Adrenal gland (tissue), 5 donors: ENCODE results near the gene PAM16.

Experiments used
- POLR2A ChIP-seq, 2 donors: fragments of 450-650 bp; IDR thresholded peaks; one replicate each; pipeline ENCODE4 v1.6.1; 2017; ENCODE audit warnings: antibody characterized with exemption in 2 of 2, mild to moderate bottlenecking in 2 of 2, moderate library complexity in 1 of 2
- TF ChIP-seq, protein P1 (sequence below), 6 experiments: fragments of 450-650 bp in 4 of 6; fragments of 200-600 bp in 2 of 6; sonication (generic) in 1 of 6; IDR thresholded peaks; 1 replicate in 5 of 6; 2 replicates in 1 of 6; pipeline versions ENCODE4 v1.5.1 to v1.8.0; 2016 to 2021; ENCODE audit warnings: antibody characterized with exemption in 6 of 6, mild to moderate bottlenecking in 2 of 6, moderate library complexity in 1 of 6
- donor health status: DM: no; HTN: no; CAD: no.

GRCh38 chr16:4370570-4371356, 19.6 kb upstream of the PAM16 start:
- TF ChIP-seq, protein P1, sequence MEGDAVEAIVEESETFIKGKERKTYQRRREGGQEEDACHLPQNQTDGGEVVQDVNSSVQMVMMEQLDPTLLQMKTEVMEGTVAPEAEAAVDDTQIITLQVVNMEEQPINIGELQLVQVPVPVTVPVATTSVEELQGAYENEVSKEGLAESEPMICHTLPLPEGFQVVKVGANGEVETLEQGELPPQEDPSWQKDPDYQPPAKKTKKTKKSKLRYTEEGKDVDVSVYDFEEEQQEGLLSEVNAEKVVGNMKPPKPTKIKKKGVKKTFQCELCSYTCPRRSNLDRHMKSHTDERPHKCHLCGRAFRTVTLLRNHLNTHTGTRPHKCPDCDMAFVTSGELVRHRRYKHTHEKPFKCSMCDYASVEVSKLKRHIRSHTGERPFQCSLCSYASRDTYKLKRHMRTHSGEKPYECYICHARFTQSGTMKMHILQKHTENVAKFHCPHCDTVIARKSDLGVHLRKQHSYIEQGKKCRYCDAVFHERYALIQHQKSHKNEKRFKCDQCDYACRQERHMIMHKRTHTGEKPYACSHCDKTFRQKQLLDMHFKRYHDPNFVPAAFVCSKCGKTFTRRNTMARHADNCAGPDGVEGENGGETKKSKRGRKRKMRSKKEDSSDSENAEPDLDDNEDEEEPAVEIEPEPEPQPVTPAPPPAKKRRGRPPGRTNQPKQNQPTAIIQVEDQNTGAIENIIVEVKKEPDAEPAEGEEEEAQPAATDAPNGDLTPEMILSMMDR (IDR thresholded peaks at IDR 0.05), result no peak
- TF ChIP-seq POLR2A (IDR thresholded peaks at IDR 0.05), result no peak
